ENCODE data around the gene ZMIZ1.
A peak's percentile ranks its signal among the peaks of the same experiment; 100 is the strongest.

ZMIZ1 gene

GRCh38 chr10:79185796-79186374 is 117.1 kb downstream of the ZMIZ1 start:
- in situ Hi-C loops (cut with MboI; ENCODE audit: low pct_unique_long_range_greater_than_20kb, low sequenced_read_pairs): loop anchor here (25.0 kb wide), 1 partner anchor 1149 kb away; the partner anchor contains the start of genes POLR3A and RPS24
- no peak for DNase-seq

GRCh38 chr10:79186486-79187120 is 117.8 kb downstream of the ZMIZ1 start:
- in situ Hi-C loops (cut with MboI; ENCODE audit: low pct_unique_long_range_greater_than_20kb, low sequenced_read_pairs): loop anchor here (25.0 kb wide), 1 partner anchor 1149 kb away; the partner anchor contains the start of genes POLR3A and RPS24
- DNase-seq: no peak

GRCh38 chr10:79187121-79187940 is 118.6 kb downstream of the ZMIZ1 start:
- DNase-seq: no peak
- in situ Hi-C loops (cut with MboI; ENCODE audit: low pct_unique_long_range_greater_than_20kb, low sequenced_read_pairs): loop anchor here (25.0 kb wide), 1 partner anchor 1150 kb away; the partner anchor contains the start of genes POLR3A and RPS24

GRCh38 chr10:79188154-79188965 is 119.6 kb downstream of the ZMIZ1 start:
- no peak for DNase-seq
- in situ Hi-C loops (cut with MboI; ENCODE audit: low pct_unique_long_range_greater_than_20kb, low sequenced_read_pairs): loop anchor here (25.0 kb wide), 1 partner anchor 1151 kb away; the partner anchor contains the start of genes POLR3A and RPS24

- in situ Hi-C loops (cut with MboI; ENCODE audit: low pct_unique_long_range_greater_than_20kb, low sequenced_read_pairs): loop anchor here (25.0 kb wide), 1 partner anchor 1152 kb away; the partner anchor contains the start of genes POLR3A and RPS24
- no peak for DNase-seq
These were observed 120.4 kb downstream of the ZMIZ1 start for GRCh38 chr10:79189181-79189580.

- no peak for DNase-seq
- in situ Hi-C loops (cut with MboI; ENCODE audit: low pct_unique_long_range_greater_than_20kb, low sequenced_read_pairs): loop anchor here (25.0 kb wide), 1 partner anchor 1153 kb away; the partner anchor contains the start of genes POLR3A and RPS24
These were observed 121.2 kb downstream of the ZMIZ1 start for GRCh38 chr10:79189853-79190435.

- in situ Hi-C loops (cut with MboI; ENCODE audit: low pct_unique_long_range_greater_than_20kb, low sequenced_read_pairs): loop anchor here (25.0 kb wide), 1 partner anchor 1154 kb away; the partner anchor contains the start of genes POLR3A and RPS24
These were observed 122.0 kb downstream of the ZMIZ1 start for GRCh38 chr10:79190740-79191261.

GRCh38 chr10:79191951-79192676 is 123.3 kb downstream of the ZMIZ1 start:
- no peak for DNase-seq
- in situ Hi-C loops (cut with MboI; ENCODE audit: low pct_unique_long_range_greater_than_20kb, low sequenced_read_pairs): loop anchor here (25.0 kb wide), 1 partner anchor 1155 kb away; the partner anchor contains the start of genes POLR3A and RPS24

More at GRCh38 chr10:79190740-79191261, 122.0 kb downstream of the ZMIZ1 start:
- no peak for DNase-seq

- in situ Hi-C loops (cut with MboI; ENCODE audit: low pct_unique_long_range_greater_than_20kb, low sequenced_read_pairs): loop anchor here (25.0 kb wide), 1 partner anchor 1155 kb away; the partner anchor contains the start of genes POLR3A and RPS24
- DNase-seq: no peak
These were observed 123.9 kb downstream of the ZMIZ1 start for GRCh38 chr10:79192677-79193003.

GRCh38 chr10:79193694-79194382 is 125.1 kb downstream of the ZMIZ1 start:
- in situ Hi-C loops (cut with MboI; ENCODE audit: low pct_unique_long_range_greater_than_20kb, low sequenced_read_pairs): loop anchor here (25.0 kb wide), 1 partner anchor 1157 kb away; the partner anchor contains the start of genes POLR3A and RPS24
- no peak for DNase-seq

- peak; percentile 92 for DNase-seq
- in situ Hi-C loops (cut with MboI; ENCODE audit: low pct_unique_long_range_greater_than_20kb, low sequenced_read_pairs): loop anchor here (25.0 kb wide), 1 partner anchor 1158 kb away; the partner anchor contains the start of genes POLR3A and RPS24
These were observed 126.5 kb downstream of the ZMIZ1 start for GRCh38 chr10:79195091-79195923.

GRCh38 chr10:79196470-79197461 is 128.0 kb downstream of the ZMIZ1 start:
- in situ Hi-C loops (cut with MboI; ENCODE audit: low pct_unique_long_range_greater_than_20kb, low sequenced_read_pairs): loop anchor here (25.0 kb wide), 1 partner anchor 1159 kb away; the partner anchor contains the start of genes POLR3A and RPS24
- DNase-seq: peak; percentile 64

- in situ Hi-C loops (cut with MboI; ENCODE audit: low pct_unique_long_range_greater_than_20kb, low sequenced_read_pairs): loop anchor here (25.0 kb wide), 1 partner anchor 1160 kb away; the partner anchor contains the start of genes POLR3A and RPS24
- no peak for DNase-seq
These were observed 128.8 kb downstream of the ZMIZ1 start for GRCh38 chr10:79197558-79197957.

GRCh38 chr10:79200346-79200745 is 131.6 kb downstream of the ZMIZ1 start:
- no peak for DNase-seq

GRCh38 chr10:79201706-79202105 is 132.9 kb downstream of the ZMIZ1 start:
- in situ Hi-C loops (cut with MboI; ENCODE audit: low pct_unique_long_range_greater_than_20kb, low sequenced_read_pairs): no loop called here
- no peak for DNase-seq

More at GRCh38 chr10:79200346-79200745, 131.6 kb downstream of the ZMIZ1 start:
- in situ Hi-C loops (cut with MboI; ENCODE audit: low pct_unique_long_range_greater_than_20kb, low sequenced_read_pairs): no loop called here

Data from KBM-7 (cell line).